Medulla oblongata (tissue), 1 donor: ENCODE measurements around the gene RNPEPL1.
A peak's percentile ranks its signal among the peaks of the same experiment; 100 is the strongest.
"Not testable (repeated sequence)": the region's sequence is repeated elsewhere in the genome, so short reads cannot be mapped to it uniquely, and the experiment has no call there.

Experiments
- DNase-seq: peaks from one replicate; pipeline ENCODE4 v3.0.0-alpha.2; 2015; ENCODE audit errors: extremely low spot score

Gene RNPEPL1

DNA sequence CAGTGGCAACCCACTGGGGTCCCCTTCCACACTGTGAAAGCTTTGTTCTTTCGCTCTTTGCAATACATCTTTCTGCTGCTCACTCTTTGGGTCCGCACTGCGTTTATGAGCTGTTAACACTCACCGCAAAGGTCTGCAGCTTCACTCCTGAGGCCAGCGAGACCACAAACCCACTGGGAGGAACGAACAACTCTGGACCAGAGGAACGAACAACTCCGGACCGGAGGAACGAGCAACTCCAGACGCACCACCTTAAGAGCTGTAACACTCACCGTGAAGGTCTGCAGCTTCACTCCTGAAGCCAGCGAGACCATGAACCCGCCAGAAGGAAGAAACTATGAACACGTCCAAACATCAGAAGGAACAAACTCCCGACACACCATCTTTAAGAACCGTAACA lies 29.2 kb upstream of the RNPEPL1 start:
- DNase-seq = not testable (repeated sequence)

DNA sequence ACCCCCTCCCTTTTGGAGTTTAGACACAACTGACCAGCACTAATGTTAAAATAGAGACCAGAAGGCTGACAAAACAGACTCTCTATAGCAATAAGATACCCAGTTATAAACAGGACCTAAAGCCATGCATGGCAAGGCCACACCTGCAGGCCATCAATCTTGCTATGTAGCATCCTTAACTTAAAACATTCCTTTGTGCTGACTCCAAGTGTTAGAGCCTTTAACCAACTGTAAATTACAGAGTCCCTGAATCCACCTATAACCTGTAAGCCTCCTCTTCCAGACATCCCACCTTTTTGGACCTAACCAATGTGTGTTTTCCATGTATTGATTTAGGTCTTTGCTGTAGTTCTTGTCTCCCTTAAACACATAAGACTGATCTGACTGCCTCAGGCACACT lies 28.4 kb upstream of the RNPEPL1 start:
- no peak for DNase-seq

DNA sequence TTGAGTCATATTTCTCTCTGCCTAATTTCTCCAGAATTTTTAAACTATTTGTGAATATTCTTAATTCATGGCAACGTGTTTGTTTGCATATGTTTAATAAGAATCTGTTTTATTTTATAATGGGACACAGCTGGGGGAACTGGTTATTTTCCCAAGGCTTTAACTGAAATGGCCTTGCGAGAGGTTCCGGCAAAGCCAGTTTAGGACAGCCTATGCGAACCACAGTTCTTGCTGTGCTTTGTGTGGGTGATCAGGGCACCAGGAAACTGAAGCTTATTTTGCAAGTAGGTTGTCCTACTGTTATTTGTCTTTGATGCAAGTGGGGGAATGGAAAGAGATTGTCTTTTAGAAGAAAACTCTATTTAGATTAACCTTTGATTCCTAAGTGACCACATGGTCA lies 17.0 kb upstream of the RNPEPL1 start:
- no peak for DNase-seq

DNA sequence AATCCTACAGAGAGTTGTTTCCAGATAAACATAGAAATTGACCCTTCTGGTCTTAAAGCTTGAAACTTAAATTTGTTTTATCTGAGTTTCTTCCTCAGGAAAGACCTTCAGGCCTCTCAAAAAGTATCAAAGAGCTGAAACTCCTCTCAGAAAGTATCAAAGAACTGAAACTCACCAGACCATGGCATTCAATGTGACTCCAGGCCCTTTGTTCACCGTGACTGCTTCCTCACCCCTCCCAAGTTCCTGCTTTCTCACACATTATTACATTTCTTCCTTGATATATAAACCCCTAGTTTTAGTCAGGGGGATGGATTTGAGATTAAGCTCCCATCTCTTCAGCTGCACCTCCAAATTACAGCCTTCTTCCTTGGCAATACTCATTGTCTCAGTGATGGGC lies 16.5 kb upstream of the RNPEPL1 start:
- no peak for DNase-seq

DNA sequence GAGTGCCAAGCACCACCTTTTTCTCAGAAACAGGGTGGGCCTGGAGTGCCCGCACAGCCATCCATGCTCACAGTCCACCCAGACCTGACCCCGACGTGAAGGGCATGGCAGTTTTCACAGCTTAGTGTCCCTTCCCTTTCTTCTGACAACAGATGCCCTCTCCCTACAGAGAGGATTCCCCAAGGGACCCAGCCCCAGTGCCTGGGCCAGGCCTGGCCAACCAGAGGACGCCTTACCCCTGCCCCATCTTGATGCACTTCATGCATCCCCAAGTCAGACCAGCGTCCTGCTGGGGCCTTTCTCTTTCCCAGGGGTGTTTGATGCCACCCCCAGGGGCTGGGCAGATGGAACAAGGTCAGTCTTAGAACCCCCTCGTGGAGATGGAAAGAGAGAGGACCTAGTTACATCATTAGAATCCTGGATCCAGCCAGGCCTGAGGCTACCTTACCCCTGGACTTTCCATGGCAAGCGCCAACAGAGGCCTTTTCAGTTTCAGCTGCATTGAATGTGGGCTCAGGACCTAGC lies 14.3 kb upstream of the RNPEPL1 start:
- no peak for DNase-seq

DNA sequence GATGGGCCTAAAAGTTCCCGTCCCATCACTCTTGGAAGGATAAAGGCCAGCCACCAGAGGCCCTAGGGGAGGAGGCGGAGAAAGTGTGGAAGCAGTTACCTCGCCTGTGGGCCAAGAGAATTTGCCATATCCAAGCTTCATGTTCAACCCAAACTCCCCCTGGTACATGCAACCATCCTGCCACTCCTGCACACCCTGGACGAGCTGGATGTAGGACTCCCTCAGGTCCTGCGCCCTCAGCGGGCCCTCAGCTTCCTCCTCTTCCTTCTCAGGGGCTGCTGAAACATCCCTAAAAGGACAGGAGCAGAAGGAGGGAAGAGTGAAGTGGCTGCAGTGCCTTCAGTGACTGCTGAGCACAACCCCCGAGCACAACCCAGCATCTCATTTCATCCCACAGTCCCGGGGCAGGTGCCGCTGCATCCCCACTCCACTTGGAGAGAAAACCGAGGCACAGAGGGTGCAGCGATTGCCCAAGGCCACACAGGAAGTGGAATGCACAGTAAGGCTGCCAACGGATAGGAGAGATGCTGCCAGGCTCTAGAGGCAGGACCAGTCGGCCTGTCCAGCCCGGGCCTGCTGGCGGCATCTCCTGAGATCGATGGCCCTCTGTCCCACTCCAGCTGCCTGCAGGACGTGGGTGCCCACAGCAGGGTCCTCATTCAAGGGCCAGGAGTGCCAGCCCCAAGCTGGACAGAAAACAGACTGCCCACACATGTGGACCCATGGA lies 13.4 kb upstream of the RNPEPL1 start:
- no peak for DNase-seq

DNA sequence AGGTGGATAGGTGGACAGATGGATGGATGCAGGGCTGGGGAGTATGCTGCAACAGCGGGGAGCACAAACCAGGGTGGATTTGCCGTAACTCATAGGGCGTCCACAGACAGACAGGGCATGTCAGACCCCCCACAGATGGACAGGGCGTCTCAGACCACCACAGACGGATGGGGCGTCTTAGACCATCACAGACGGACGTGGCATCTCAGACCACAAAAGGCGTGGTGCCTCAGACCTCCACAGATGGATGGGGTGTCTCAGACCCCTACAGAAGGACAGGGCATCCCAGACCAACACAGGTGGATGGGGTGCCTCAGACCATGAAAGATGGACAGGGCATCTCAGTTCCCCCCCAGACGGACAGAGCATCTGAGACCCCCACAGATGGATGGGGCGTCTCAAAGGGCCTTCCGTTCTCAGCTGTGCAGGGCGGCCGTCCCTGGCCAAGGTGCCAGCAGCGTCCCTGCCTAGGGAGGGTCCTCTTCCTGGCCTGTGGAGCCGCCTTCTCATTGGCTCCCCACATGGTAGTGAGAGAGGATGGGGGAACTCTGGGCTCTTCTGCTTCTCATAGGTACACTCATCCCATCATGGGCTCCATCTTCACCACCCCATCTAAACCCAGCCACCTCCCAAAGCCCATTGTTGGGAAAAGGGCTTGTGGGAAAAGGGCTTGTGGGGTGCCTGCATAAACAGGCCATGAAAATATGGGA lies 12.6 kb upstream of the RNPEPL1 start:
- DNase-seq = no peak

DNA sequence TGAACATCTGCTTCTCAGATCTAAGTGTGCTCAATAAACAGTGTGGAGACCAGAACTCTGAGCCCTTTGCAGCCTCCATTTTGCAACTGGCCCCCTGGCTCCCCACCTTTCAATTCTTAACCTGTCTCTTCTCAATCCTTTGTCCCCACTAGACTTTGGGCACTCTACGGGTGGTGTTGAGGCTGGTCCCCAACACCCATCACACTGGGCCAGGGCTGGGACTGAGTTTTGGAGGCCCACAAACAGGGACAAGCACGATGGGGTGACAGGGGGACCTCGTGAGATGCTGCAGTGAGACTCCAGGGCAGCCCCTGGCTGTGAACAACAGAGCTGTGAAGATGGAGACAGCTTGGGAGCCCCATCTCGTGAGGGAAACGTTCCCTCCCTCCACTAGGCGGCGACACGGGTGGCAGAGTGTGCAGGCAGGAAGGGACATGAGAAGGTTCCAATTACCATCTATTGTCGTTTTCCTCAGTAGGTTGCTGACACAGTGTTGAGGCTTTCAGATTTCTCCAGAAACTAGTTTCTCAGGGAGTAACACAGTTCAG lies 11.7 kb upstream of the RNPEPL1 start:
- no peak for DNase-seq

DNA sequence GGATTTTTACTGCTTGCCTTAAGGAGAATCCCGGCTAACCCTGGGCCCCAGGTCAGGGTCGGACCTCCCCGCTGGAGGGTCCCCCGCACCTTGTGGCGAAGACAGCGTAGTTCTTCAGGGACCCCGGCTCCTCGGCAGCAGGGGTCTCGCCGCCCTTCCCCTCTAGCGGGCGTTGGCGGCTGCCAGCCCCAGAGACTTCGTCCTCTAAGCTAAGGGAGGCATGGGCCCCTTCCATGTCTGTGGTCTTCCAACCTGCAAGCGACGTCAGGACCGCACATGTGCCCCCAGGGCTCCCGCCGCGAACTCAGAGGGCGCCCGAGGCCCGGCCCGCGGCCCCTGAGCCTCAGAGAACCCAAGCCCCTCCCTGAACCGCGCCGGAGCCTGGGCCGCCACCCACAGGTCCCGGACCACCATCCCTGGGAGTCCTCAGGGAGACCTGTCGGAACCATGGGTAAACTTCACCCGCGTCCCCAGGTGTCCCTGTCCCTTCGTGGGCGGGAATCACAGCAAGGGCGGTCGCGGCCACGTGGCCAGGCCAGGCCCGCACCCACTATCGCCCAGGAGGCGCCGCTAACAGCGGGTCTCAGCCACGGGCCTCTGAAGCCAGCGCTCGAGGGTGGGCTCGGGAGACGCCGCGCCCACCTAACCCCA lies 11.1 kb upstream of the RNPEPL1 start:
- DNase-seq = no peak

DNA sequence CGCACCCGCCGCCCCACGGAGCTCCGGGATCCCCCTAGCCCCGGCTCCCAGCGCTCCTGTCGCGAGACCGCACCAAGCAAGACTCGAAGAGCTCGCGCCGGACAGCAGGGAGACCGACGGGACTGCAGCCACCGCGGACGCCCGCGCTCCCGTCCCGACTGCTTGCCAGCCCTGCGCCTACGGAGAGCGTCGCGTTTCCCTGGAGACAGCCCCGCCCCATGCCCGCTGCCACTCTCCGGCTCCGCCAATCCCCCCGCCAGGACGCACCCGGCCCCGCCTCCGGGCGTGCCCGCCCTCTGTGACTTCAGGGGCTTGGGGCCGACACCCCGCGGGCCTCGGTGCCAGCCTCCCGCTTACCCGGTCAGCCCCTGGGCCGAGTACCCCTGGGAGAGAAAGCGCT lies 10.5 kb upstream of the RNPEPL1 start, which contains the start of gene ANKMY1:
TSS of gene ANKMY1 (minus strand) at position 181 of the 400 bp plus-strand sequence. CDS start 653 bp downstream, outside the sequence.
- DNase-seq = peak; percentile 28

DNA sequence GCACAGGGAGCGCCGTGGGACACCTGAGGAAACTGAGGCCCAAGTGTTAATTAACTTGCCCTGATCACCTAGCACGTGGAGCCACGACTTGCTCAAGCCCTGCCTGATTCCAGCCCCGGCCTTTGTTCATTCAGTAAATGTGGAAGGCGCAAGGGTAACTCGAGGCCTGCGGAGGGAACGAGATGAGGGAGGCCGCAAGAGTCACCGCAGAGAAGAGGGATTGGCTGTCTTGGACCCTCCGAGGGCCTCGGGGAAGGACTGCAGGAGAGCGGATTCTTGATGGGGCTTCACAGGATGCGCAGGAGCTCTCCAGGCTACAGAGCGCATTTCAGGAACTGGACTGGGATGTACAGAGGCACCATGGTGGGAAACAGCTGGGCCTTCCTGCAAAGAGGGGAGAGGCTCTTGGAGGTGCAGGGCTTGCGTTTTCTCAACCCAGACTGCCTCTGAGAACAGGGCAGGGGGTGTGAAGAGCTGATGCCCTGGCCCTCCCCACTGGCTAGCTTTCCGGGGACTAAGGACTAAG lies 10.0 kb upstream of the RNPEPL1 start:
- DNase-seq = no peak

DNA sequence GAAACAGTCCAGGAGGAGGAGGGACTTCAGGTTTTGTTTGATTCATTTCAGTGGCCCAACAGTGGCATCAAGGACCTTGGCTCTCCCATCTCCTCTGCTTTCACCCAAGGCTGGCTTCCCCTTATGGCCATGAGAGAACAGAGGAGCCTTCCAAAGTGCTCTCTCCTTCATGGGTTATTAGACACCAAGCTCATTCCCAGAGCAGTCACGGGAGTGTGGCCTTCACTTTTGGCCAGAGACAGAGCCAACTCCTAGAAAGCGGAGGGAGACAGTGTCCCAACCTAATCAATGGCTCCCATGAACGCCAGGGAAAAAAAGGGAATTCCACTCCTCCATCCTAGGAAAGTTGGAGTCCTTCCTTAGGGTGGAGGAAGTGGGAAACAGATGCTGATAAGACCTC lies 9.0 kb upstream of the RNPEPL1 start:
- no peak for DNase-seq

DNA sequence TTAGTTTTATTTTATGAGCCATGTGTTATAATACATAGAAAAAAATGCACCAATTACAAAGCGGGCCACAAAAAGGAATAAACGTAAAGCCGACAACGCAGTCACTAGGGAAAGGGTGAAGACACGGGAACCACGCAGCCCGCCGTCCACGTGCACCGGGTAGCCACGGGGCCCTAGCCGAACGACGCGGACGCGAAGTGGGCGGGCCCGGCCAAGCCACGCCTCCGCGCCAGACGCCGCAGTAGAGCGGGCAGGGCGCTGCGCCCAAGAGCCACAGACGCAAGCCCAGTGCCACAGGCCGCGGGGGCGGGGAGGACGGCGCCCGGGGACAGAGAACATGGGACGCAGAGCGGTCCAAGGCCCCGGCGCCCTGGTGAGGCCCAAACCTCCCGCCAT lies 8.2 kb upstream of the RNPEPL1 start, which contains the start of gene DUSP28:
TSS of gene DUSP28 (plus strand) at position 274 of the 396 bp plus-strand sequence. CDS start 328 bp downstream, outside the sequence.
- DNase-seq = peak; percentile 93

DNA sequence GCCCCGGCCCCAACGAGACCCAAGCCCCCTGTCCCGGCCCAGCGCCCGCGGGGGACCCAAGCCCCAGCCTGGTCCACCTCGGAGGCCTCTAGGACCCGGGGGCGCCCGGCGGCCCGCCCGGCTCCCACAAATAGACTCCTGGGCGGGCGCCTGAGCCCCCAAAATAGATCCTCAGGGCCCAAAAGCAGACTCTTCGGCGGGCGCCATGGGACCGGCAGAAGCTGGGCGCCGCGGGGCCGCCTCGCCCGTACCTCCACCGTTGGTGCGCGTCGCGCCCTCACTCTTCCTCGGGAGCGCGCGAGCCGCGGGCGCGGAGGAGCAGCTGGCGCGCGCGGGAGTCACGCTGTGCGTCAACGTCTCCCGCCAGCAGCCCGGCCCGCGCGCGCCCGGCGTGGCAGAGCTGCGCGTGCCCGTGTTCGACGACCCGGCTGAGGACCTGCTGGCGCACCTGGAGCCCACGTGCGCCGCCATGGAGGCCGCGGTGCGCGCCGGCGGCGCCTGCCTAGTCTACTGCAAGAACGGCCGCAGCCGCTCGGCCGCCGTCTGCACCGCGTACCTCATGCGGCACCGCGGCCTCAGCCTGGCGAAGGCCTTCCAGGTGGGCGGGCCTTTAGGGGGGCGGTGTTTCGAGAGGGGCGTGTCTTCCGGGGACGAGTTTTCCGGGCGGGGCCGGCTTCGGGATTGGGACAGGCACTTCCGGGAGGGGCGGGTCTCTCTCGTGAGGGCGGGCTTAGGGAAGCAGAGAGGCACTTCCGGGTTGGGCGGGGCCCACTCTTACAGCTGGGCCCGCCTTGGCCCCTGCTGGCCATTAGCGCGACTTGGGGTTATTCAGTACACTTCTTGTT lies 7.6 kb upstream of the RNPEPL1 start:
- peak; percentile 99 for DNase-seq

DNA sequence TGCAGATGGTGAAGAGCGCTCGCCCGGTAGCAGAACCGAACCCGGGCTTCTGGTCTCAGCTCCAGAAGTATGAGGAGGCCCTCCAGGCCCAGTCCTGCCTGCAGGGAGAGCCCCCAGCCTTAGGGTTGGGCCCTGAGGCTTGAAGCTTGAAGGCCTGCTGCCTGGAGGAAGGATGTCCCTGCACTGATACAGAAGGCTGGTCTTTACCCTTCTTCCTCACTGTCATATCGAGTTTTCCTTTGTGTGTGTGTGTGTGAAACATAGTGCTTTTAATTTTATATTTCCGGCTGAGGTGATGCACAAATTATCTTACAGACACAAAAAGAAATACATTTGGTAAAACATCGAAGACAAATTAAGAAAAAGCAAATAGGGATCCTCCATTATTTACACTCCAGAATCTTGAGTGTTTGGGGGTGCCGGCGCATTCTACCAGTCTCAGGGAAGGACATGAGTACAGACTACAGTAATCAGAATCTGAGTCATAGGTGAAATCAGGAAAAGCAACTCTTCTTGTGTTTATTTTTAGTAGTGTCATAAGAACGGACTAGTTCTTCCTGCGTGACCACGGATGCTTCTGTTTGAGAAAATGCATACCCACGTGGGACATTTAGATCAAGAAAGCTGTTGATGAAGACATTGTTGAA lies 6.8 kb upstream of the RNPEPL1 start:
- DNase-seq = peak; percentile 66

DNA sequence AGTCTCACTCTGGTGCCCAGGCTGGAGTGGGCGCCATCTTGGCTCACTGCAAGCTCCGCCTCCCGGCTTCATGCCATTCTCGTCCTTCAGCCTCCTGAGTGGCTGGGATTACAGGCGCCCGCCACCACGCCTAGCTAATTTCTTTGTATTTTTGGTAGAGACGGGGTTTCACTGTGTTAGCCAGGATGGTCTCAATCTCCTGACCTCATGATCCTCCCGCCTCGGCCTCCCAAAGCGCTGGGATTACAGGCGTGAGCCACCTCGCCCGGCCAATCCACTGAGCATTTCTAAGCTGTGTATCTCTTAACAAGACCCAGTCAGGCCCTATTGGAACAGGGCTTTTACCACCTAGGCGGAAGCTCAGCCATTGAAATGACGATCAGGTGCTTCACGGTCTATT lies 5.1 kb upstream of the RNPEPL1 start:
- not testable (repeated sequence) for DNase-seq

DNA sequence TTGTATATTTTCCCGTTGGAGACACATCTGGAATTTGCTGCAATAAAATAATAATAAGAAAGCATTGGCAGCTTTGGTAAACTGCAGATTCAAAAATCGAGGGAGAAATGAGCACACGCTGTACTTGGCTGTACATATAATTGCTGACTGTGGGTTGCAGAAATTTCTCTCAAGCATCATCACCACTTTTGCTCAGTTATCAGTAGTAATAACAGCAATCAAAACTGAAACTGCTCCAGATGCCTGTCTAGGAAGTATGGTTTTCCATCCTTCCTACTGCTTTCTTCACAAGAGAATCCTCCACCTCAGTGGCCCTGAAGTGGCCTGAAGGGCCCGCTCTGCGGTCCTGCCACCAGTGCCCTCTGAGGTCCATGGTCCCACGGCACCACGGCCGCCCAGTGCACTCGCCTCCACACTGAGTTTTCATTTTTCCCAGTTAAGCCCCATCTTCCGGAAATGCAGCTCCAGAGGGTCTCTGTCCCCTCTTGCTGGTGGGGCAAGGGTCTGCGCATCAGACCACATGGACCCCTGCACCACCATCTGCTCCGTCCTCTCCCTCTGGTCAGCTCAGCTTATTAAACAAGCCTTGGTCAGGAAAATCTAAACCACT lies 4.2 kb upstream of the RNPEPL1 start:
- no peak for DNase-seq

DNA sequence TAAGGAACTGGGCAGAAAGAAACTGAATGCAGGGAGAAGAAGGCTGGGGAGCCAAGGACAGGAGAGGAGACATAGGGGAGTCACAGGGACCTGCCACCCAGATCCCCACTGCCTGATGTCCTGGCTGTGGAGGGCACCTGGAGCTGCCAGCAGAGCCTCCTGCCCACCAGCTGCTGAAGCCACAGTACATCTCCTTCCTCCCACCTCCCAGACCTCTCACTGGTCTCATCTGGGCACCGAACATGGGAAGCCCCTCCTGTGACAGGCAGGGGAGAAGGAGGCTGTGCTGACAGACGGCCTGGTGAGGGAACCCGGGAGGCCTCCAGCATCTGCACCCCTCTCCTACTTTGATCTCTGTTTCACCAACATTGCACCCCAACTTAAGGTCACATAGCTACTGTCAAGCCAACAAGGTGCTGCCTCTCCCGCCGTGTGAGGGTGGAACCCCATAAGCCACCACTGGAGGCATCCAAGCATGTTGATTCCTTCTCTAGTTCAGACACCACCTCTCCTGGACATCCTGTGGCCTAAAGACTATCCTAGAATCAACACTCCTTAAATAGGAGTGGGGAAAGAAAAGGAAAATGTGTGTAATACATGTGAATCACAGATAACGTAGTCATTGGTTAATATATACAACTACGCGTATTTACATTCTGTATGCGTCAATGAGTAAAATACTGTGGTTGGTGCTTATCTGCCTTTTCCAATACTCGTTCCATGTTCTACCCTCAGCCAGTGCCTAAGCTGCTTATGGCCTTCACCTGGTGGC lies 3.5 kb upstream of the RNPEPL1 start:
- DNase-seq = no peak
